H1 (cell line): Measurements from ENCODE around the gene CHMP4A. TPM values are rescaled to one million over a fixed set of nuclear protein-coding genes. Genes with fewer than 3 reads are reported as not detected.

Source experiments
- CTCF ChIA-PET: fragments of 300-600 bp; sonication (Branson Sonifier 250); formaldehyde crosslinking; loops from one replicate; lab custom pipeline; 2021; ENCODE audit not compliant: partially characterized antibody; lab: Charles Lee
- POLR2A ChIA-PET: fragments of 300-600 bp; sonication (Branson Sonifier 250); formaldehyde crosslinking; loops from one replicate; lab custom pipeline; 2021; ENCODE audit warnings: inconsistent platforms; ENCODE audit not compliant: partially characterized antibody; lab: Charles Lee
- DNase-seq, 2 experiments: peaks; one replicate each; pipeline versions ENCODE4 v3.0.0 to v3.0.0-alpha.2; 2010 to 2022; ENCODE audit warnings: low spot score in 2 of 2, low read depth in 1 of 2, mixed read lengths in 1 of 2
- FAIRE-seq: peaks from 2 replicates; lab custom pipeline; 2011; peaks lifted over from hg19 to GRCh38; lab: Jason Lieb, UNC
- H2AFZ ChIP-seq: 2 replicates; pipeline ENCODE4 v1.8.1; 2012; ENCODE audit warnings: low read length, inconsistent platforms
- H2AK5ac ChIP-seq: 2 replicates; pipeline ENCODE4 v1.6.1; 2013; ENCODE audit warnings: low read depth, low read length
- H2BK120ac ChIP-seq: replicated peaks from 2 replicates; pipeline ENCODE3; 2013; ENCODE audit warnings: low read depth, low read length, inconsistent platforms
- H2BK12ac ChIP-seq: 2 replicates; pipeline ENCODE4 v1.6.1; 2013; ENCODE audit warnings: low read depth, low read length
- H2BK15ac ChIP-seq: 2 replicates; pipeline ENCODE4 v1.6.1; 2013; ENCODE audit warnings: low read length
- H2BK20ac ChIP-seq: 2 replicates; pipeline ENCODE4 v1.6.1; 2013; ENCODE audit warnings: low read length
- H2BK5ac ChIP-seq: 2 replicates; pipeline ENCODE4 v1.6.1; 2013; ENCODE audit warnings: low read depth, low read length
- H3K14ac ChIP-seq: 2 replicates; pipeline ENCODE4 v1.6.1; 2013; ENCODE audit warnings: inconsistent platforms; ENCODE audit not compliant: insufficient read length
- H3K18ac ChIP-seq: 2 replicates; pipeline ENCODE4 v1.6.1; 2013; ENCODE audit warnings: low read length; ENCODE audit errors: extremely low read depth
- H3K23ac ChIP-seq: 2 replicates; pipeline ENCODE4 v1.6.1; 2013; ENCODE audit warnings: inconsistent platforms; ENCODE audit not compliant: insufficient read length
- H3K23me2 ChIP-seq: 2 replicates; pipeline ENCODE4 v1.6.1; 2013; ENCODE audit warnings: low read depth, low read length
- H3K27ac ChIP-seq: 2 replicates; pipeline ENCODE4 v1.6.1; 2011; ENCODE audit warnings: low read depth, low read length, inconsistent platforms
- H3K27me3 ChIP-seq, 4 experiments: replicated peaks in 1 of 4; 1 replicate in 1 of 4; 2 replicates in 3 of 4; pipeline versions ENCODE4 v1.6.1 to v1.8.1; 2011 to 2013; ENCODE audit warnings: low read length in 3 of 4, mild to moderate bottlenecking in 3 of 4, inconsistent platforms in 2 of 4, mixed read lengths in 2 of 4, moderate library complexity in 1 of 4; ENCODE audit not compliant: control insufficient read depth in 3 of 4, insufficient read depth in 3 of 4; ENCODE audit errors: extremely low read depth in 1 of 4
- H3K36me3 ChIP-seq, 4 experiments: 2 replicates each; pipeline versions ENCODE4 v1.6.1 to v1.8.1; 2011 to 2013; ENCODE audit warnings: mild to moderate bottlenecking in 4 of 4, low read length in 3 of 4, moderate library complexity in 2 of 4, control low read depth in 1 of 4, inconsistent platforms in 1 of 4; ENCODE audit not compliant: insufficient read depth in 4 of 4, control insufficient read depth in 2 of 4
- H3K4ac ChIP-seq: replicated peaks from 2 replicates; pipeline ENCODE3; 2013; ENCODE audit warnings: low read length, low read depth, mixed read lengths, inconsistent platforms; ENCODE audit not compliant: insufficient read length
- H3K4me1 ChIP-seq, 4 experiments: replicated peaks in 1 of 4; 1 replicate in 1 of 4; 2 replicates in 3 of 4; pipeline versions ENCODE4 v1.6.1 to v1.8.1; 2011 to 2013; ENCODE audit warnings: low read length in 3 of 4, inconsistent platforms in 2 of 4, mixed read lengths in 1 of 4; ENCODE audit not compliant: insufficient read depth in 4 of 4, control insufficient read depth in 3 of 4
- H3K4me2 ChIP-seq, 2 experiments: 2 replicates each; pipeline versions ENCODE4 v1.6.1 to v1.8.1; 2011 to 2013; ENCODE audit warnings: low read depth in 2 of 2, low read length in 2 of 2, control low read depth in 1 of 2, inconsistent platforms in 1 of 2, mild to moderate bottlenecking in 1 of 2; ENCODE audit not compliant: insufficient read depth in 1 of 2
- H3K4me3 ChIP-seq, 4 experiments: fragments of 200-600, 300-600 bp in 1 of 4; sonication (generic), shearing (Covaris generic), sonication (Bioruptor Twin) in 1 of 4; 2 replicates each; pipeline versions ENCODE4 v1.5.1 to v1.8.1; 2011 to 2016; ENCODE audit warnings: low read length in 4 of 4, low read depth in 3 of 4, control low read depth in 2 of 4, inconsistent platforms in 2 of 4, mild to moderate bottlenecking in 2 of 4, mixed read lengths in 1 of 4, moderate library complexity in 1 of 4; ENCODE audit not compliant: insufficient read depth in 2 of 4; ENCODE audit errors: extremely low read depth in 1 of 4
- H3K56ac ChIP-seq: replicated peaks from 2 replicates; pipeline ENCODE3; 2013; ENCODE audit warnings: low read depth, mild to moderate bottlenecking, mixed read lengths, low read length, inconsistent platforms; ENCODE audit not compliant: insufficient read length
- H3K79me1 ChIP-seq: 2 replicates; pipeline ENCODE4 v1.6.1; 2013; ENCODE audit warnings: low read depth, low read length, control low read depth
- H3K79me2 ChIP-seq, 2 experiments: 2 replicates each; pipeline versions ENCODE4 v1.6.1 to v1.8.1; 2012 to 2013; ENCODE audit warnings: low read length in 2 of 2, mild to moderate bottlenecking in 2 of 2, inconsistent platforms in 1 of 2; ENCODE audit not compliant: insufficient read depth in 2 of 2, control insufficient read depth in 1 of 2
- H3K9ac ChIP-seq, 4 experiments: replicated peaks in 1 of 4; 1 replicate in 1 of 4; 2 replicates in 3 of 4; pipeline versions ENCODE4 v1.6.1 to v1.8.1; 2011 to 2013; ENCODE audit warnings: low read depth in 3 of 4, low read length in 3 of 4, control low read depth in 2 of 4, mild to moderate bottlenecking in 2 of 4, moderate library complexity in 2 of 4, inconsistent platforms in 1 of 4; ENCODE audit errors: extremely low read depth in 1 of 4
- H3K9me3 ChIP-seq, 2 experiments: 2 replicates each; pipeline versions ENCODE4 v1.6.1 to v1.8.1; 2012 to 2013; ENCODE audit warnings: mild to moderate bottlenecking in 2 of 2, moderate library complexity in 2 of 2, control low read depth in 1 of 2, inconsistent platforms in 1 of 2, low read depth in 1 of 2, low read length in 1 of 2, mixed read lengths in 1 of 2; ENCODE audit not compliant: insufficient read depth in 2 of 2
- H4K20me1 ChIP-seq, 2 experiments: replicated peaks in 1 of 2; 2 replicates each; pipeline versions ENCODE3 to v1.8.1; 2011 to 2013; ENCODE audit warnings: inconsistent platforms in 2 of 2, low read length in 2 of 2, mild to moderate bottlenecking in 1 of 2; ENCODE audit not compliant: insufficient read depth in 2 of 2, control insufficient read depth in 1 of 2
- H4K5ac ChIP-seq: 2 replicates; pipeline ENCODE4 v1.6.1; 2013; ENCODE audit warnings: low read length, low read depth, mixed read lengths, inconsistent platforms; ENCODE audit not compliant: insufficient read length
- H4K8ac ChIP-seq: 2 replicates; pipeline ENCODE4 v1.8.0; 2013; ENCODE audit warnings: mild to moderate bottlenecking, moderate library complexity, low read length, inconsistent platforms; ENCODE audit not compliant: insufficient read depth; ENCODE audit errors: extremely low read depth
- H4K91ac ChIP-seq: replicated peaks from 2 replicates; pipeline ENCODE3; 2013; ENCODE audit warnings: low read length, mixed read lengths, inconsistent platforms; ENCODE audit not compliant: insufficient read length
- EGR1 ChIP-seq: IDR thresholded peaks from 2 replicates; pipeline ENCODE4 v1.6.1; 2011; ENCODE audit warnings: low read depth, low read length, borderline replicate concordance
- POLR2A ChIP-seq, 2 experiments: IDR thresholded peaks; 1 replicate in 1 of 2; 2 replicates in 1 of 2; pipeline ENCODE4 v1.6.1; 2011; ENCODE audit warnings: low read depth in 2 of 2, low read length in 2 of 2, mild to moderate bottlenecking in 2 of 2; ENCODE audit errors: control extremely low read depth in 1 of 2
- RXRA ChIP-seq: IDR thresholded peaks from 2 replicates; pipeline ENCODE4 v1.6.1; 2011; ENCODE audit warnings: low read depth, mild to moderate bottlenecking, low read length, moderate library complexity; ENCODE audit not compliant: insufficient read depth
- WGBS, 2 experiments: shearing (Covaris generic) in 1 of 2; methylation state at CpG; one replicate each; pipeline versions ENCODE4 v1.1.6 to v1.1.7; 2013 to 2015; ENCODE audit warnings: low lambda C conversion rate in 2 of 2, mixed read lengths in 2 of 2, inconsistent platforms in 1 of 2, low coverage in 1 of 2, missing lambda C conversion rate in 1 of 2; ENCODE audit not compliant: insufficient replicate concordance in 2 of 2, insufficient coverage in 1 of 2, insufficient read length in 1 of 2; ENCODE audit errors: extremely low coverage in 1 of 2, missing lambda C conversion rate in 1 of 2; 5-methylcytosine and 5-hydroxymethylcytosine counted together
- polyA plus RNA-seq, 7 experiments: library from polyadenylated mRNA; depleted of rRNA in 3 of 7; stranded (reverse) in 5 of 7; unstranded in 2 of 7; fragments of >200 nt in 5 of 7; fragments of 200-250 nt in 2 of 7; gene quantifications; 1 replicate in 5 of 7; 2 replicates in 1 of 7; 4 replicates in 1 of 7; pipeline versions ENCODE4 v1.2.1 to v1.2.3, GENCODE V29; 2011 to 2013; ENCODE audit warnings: missing spikeins in 2 of 7, mixed read lengths in 2 of 7
- total RNA-seq: library from RNA; stranded (reverse); fragmentation: NEBNext Ultra II Directional; extraction: Animal tissue kit (Norgen Biotek cat#: 25700); gene quantifications from 2 replicates; pipeline ENCODE4 v1.2.1, GENCODE V29; 2021

CHMP4A gene
- total and polyA plus RNA-seq, 2 of the 8 experiments (the other 6 are each of a cell fraction or from before 2014, with no cell fraction given): 32.9 to 37.6 TPM

- H3K4me3 ChIP-seq: no peak overlapping the region
- H3K56ac ChIP-seq: no peak overlapping the region
- H2AK5ac ChIP-seq: no peak overlapping the region
- no peak overlapping the region for H2BK12ac ChIP-seq
- H3K27ac ChIP-seq: no peak overlapping the region
- CTCF ChIA-PET: interaction anchor here (0.8 to 1.4 kb wide), 3 partner anchors 9 to 515 kb away, joined by 3 read pairs; partner anchors contain the start of gene MDP1
- DNase-seq (no peak), FAIRE-seq (no peak)
- no peaks in the 10 kb centered on the region; the same call in 1 of the 2 replicates for H3K79me1 ChIP-seq
- no peaks in the 10 kb centered on the region for H3K9me3 ChIP-seq
- H3K79me2 ChIP-seq: peaks cover 0 to 71% of the 10 kb centered on the region in 2 experiments; a peak in 2 of 4 replicates
- H3K4me1 ChIP-seq: no peaks in the 10 kb centered on the region
- H4K8ac ChIP-seq: no peak overlapping the region
- no peak overlapping the region for H3K4ac ChIP-seq
- peaks cover 1 to 2% of the 10 kb centered on the region in 2 experiments for H4K20me1 ChIP-seq
- H3K23me2 ChIP-seq: no peaks in the 10 kb centered on the region
- H2BK120ac ChIP-seq: no peak overlapping the region
- POLR2A ChIA-PET: interaction anchor here (0.7 to 2.0 kb wide), 5 partner anchors 9 to 17 kb away, joined by 3 to 7 read pairs (median 5); partner anchors contain the start of genes CHMP4A and MDP1
- no peak overlapping the region for H4K91ac ChIP-seq
- peaks cover 0 to 8% (median 0%) of the 10 kb centered on the region in 4 experiments; a peak in 1 of 8 replicates for H3K36me3 ChIP-seq
- no peak overlapping the region for H3K23ac ChIP-seq
- no peak overlapping the region for H3K14ac ChIP-seq
- WGBS, 2 experiments: 87% methylated on average over 7 of the region's 7 CpGs; no CpG with 5 or more reads in 1 of the 2 experiments
- H3K4me2 ChIP-seq: no peak overlapping the region
- no peak overlapping the region for H3K18ac ChIP-seq
- TF ChIP-seq POLR2A (IDR thresholded peaks at IDR 0.05; ENCODE audit: control extremely low read depth in 1 of 2, low read depth in 2 of 2, low read length in 2 of 2) (no peak), EGR1 (no peak), RXRA (no peak)
- no peak overlapping the region for H3K9ac ChIP-seq
- no peak overlapping the region for H4K5ac ChIP-seq
- H2BK5ac ChIP-seq: no peak overlapping the region
- H2AFZ ChIP-seq: no peak overlapping the region
- no peak overlapping the region for H2BK15ac ChIP-seq
- H3K27me3 ChIP-seq: no peaks in the 10 kb centered on the region
- H2BK20ac ChIP-seq: no peak overlapping the region
Observed at GRCh38 chr14:24224618-24225071, 11.4 kb upstream of the CHMP4A start.
